ENCODE data around the gene HP. TPM values are rescaled to one million over a fixed set of nuclear protein-coding genes. Genes with fewer than 3 reads are reported as not detected.

Gene HP
- total and polyA plus RNA-seq, 8 donors: 0.08 to 43.5 (median 1.3) TPM

- H3K27me3 ChIP-seq: no peaks in the 10 kb centered on the region
- 94 to 100% methylated on average over 2 of the region's 2 CpGs for WGBS, 2 donors
- peaks cover 6 to 41% (median 8%) of the 10 kb centered on the region in 3 donors for H3K36me3 ChIP-seq
- H3K27ac ChIP-seq: no peak overlapping the region
- no peak for TF ChIP-seq CTCF (IDR thresholded peaks at IDR 0.05)
- H3K4me3 ChIP-seq: no peak overlapping the region
- intact Hi-C loops (cut with DNase I): no loop called here
- no peak for ATAC-seq
- FAIRE-seq: no peak
- H3K9me3 ChIP-seq: no peaks in the 10 kb centered on the region
- no peak for DNase-seq
- H3K4me1 ChIP-seq: no peaks in the 10 kb centered on the region
Measured at GRCh38 chr16:72085002-72085401, 30.7 kb downstream of the HP start.

GRCh38 chr16:72091217-72091616 is 36.9 kb downstream of the HP start:
- Histone ChIP-seq H3K36me3 (peaks cover 5 to 34% (median 6%) of the 10 kb centered on the region in 3 donors), H3K9me3 (no peaks in the 10 kb centered on the region), H3K27ac (no peak overlapping the region), H3K4me1 (peaks cover 0 to 29% (median 17%) of the 10 kb centered on the region in 3 donors), H3K4me3 (no peak overlapping the region), H3K27me3 (no peaks in the 10 kb centered on the region)
- intact Hi-C loops (cut with DNase I): no loop called here
- TF ChIP-seq CTCF (IDR thresholded peaks at IDR 0.05): no peak
- FAIRE-seq (no peak), DNase-seq (no peak), ATAC-seq (no peak)
- WGBS, 2 donors: 75 to 80% methylated on average over 3 of the region's 3 CpGs

GRCh38 chr16:72092832-72093447 is 38.6 kb downstream of the HP start:
- Histone ChIP-seq H3K4me3 (peak overlapping the region; percentile 78 to 89 (median 80)), H3K27me3 (no peaks in the 10 kb centered on the region), H3K36me3 (peaks cover 0 to 30% (median 5%) of the 10 kb centered on the region in 3 donors), H3K9me3 (no peaks in the 10 kb centered on the region), H3K4me1 (peaks cover 0 to 29% (median 17%) of the 10 kb centered on the region in 3 donors), H3K27ac (peak overlapping the region; percentile 60 to 89 (median 77))
- intact Hi-C loops (cut with DNase I): no loop called here
- no peak for TF ChIP-seq CTCF (IDR thresholded peaks at IDR 0.05)
- no peak for FAIRE-seq
- WGBS, 2 donors: 1% methylated on average over 22 of the region's 22 CpGs
- peak; percentile 23 to 45 (median 42) for ATAC-seq
- no peak for DNase-seq

- Histone ChIP-seq H3K27ac (peak within 1 kb of the TSS; percentile 71 to 89 (median 80)), H3K4me3 (peak within 1 kb of the TSS; percentile 80 to 94 (median 85)), H3K27me3 (no peaks in the 10 kb centered on the region), H3K9me3 (no peaks in the 10 kb centered on the region), H3K36me3 (peaks cover 0 to 28% (median 6%) of the 10 kb centered on the region in 3 donors), H3K4me1 (peaks cover 0 to 29% (median 17%) of the 10 kb centered on the region in 3 donors)
- WGBS, 2 donors: 0% methylated on average over 43 of the region's 43 CpGs
- peak; percentile 96 to 99 (median 97) for ATAC-seq
- intact Hi-C loops (cut with DNase I): no loop called here
- peak; percentile 98 for FAIRE-seq
- TF ChIP-seq CTCF (IDR thresholded peaks at IDR 0.05): no peak
- peak; percentile 86 to 97 (median 94) for DNase-seq
Measured at GRCh38 chr16:72093448-72094265, 39.4 kb downstream of the HP start, which contains the start of the genes DHX38 and TXNL4B. TSS of gene DHX38 (plus strand) at chr16:72093847. CDS start at chr16:72096158, 2,311 bp downstream. TSS of gene TXNL4B (minus strand) at chr16:72093620. CDS start at chr16:72090749, 2,871 bp downstream.
